ENCODE data around the gene CLIP1. TPM values are rescaled to one million over a fixed set of nuclear protein-coding genes. Genes with fewer than 3 reads are reported as not detected.
"Not testable (repeated sequence)": the region's sequence is repeated elsewhere in the genome, so short reads cannot be mapped to it uniquely, and the experiment has no call there.

CLIP1 gene
- total RNA-seq, 2 donors from 2014 or later: 91.2 to 180 TPM

DNA sequence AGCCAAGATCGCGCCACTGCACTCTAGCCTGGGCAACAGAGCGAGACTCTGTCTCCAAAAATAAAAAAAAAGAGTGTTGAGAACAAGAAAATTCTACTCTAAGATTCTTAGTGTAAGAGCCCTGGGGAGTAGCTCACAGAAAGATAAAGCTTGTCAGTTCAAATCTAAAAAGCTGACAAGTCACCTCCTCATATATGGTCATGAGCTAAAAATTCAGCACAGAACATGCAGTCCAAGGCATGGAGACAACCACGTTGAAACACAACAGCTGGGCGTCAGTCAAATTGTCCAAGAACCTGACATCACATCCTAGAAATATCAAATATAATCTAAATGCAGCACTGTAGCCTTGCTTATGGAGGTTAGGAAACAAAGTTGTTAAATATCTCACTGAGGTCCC is 47.8 kb downstream of the CLIP1 start:
- H3K4me1 ChIP-seq (ENCODE audit: control insufficient read depth in 1 of 2, low read depth in 2 of 2): peaks cover 5 to 34% of the 10 kb centered on the region in 2 donors
- DNase-seq (ENCODE audit: low spot score): no peak
- ATAC-seq (ENCODE audit: insufficient number of reproducible peaks, low FRiP score, low read depth): peak; percentile 75

GRCh38 chr12:122371475-122372045 is 50.9 kb downstream of the CLIP1 start:
- Histone ChIP-seq H3K4me3 (no peak overlapping the region), H3K27ac (peak overlapping the region; percentile 43 to 53), H3K27me3 (replicated peaks; ENCODE audit: insufficient read depth) (no peaks in the 10 kb centered on the region), H3K9me3 (no peaks in the 10 kb centered on the region), H3K36me3 (peaks cover 3% of the 10 kb centered on the region), H3K4me1 (ENCODE audit: control insufficient read depth in 1 of 2, low read depth in 2 of 2) (peaks cover 17 to 64% of the 10 kb centered on the region in 2 donors)
- no peak for ATAC-seq (ENCODE audit: insufficient number of reproducible peaks, low FRiP score, low read depth)
- DNase-seq (ENCODE audit: low spot score): no peak
- no peak for TF ChIP-seq CTCF (IDR thresholded peaks at IDR 0.05)

More for the DNA sequence above, 47.8 kb downstream of the CLIP1 start:
- no peak for TF ChIP-seq CTCF (IDR thresholded peaks at IDR 0.05)
- Histone ChIP-seq H3K4me3 (no peak overlapping the region), H3K27me3 (replicated peaks; ENCODE audit: insufficient read depth) (no peaks in the 10 kb centered on the region), H3K9me3 (no peaks in the 10 kb centered on the region), H3K36me3 (peaks cover 32% of the 10 kb centered on the region), H3K27ac (peak overlapping the region; percentile 84 to 90)

DNA sequence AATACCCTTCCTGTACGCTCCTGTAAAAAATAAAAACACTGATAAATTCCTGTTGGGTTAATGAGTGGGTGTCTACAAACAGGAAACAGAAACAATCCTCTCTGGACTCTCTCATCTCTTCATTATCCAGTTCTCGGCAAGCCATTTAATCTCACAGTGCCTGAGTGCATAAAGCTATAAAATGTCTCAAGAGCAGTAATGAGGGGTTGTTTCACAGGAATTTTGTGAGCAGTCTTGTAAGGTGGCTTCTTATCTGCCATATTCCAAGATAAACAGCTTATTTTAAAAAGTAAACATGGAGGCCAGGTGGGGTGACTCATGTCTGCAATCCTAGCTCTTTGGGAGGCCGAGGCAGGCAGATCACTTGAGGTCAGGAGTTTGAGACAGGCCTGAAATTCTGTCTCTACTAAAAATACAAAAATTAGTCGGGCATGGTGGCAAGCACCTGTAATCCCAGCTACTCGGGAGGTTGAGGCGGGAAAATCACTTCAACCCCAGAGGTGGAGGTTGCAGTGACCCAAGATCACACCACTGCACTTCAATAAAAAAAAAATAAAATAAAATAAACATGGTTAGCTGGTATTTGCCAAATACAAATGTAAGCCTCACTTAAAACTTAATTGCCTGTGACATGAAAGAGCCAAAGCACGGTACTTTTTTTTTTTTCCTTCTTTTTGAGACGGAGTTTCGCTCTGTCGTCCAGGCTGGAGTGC is 54.0 kb downstream of the CLIP1 start:
- ATAC-seq (ENCODE audit: insufficient number of reproducible peaks, low FRiP score, low read depth): no peak
- peak overlapping the region; percentile 7 to 57 for H3K27ac ChIP-seq

DNA sequence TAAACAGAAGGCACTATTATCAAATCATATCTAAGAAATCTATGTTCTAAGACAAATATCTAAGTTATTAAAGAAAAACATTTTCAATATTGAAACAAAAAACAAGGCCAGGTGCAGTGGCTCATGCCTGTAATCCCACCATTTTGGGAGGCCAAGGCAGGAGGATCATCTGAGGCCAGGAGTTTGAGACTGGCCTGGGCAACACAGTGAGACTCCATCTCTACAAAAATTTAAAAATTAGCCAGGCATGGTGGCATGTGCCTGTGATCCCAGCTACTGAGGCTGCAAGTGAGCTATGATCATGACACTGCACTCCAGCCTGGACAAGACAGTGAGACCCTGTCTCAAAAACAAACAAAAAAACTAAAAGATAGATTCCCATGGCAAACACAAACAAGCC is 54.8 kb downstream of the CLIP1 start:
- not testable (repeated sequence) for H3K4me3 ChIP-seq; H3K9me3 ChIP-seq; H3K27me3 ChIP-seq (replicated peaks; ENCODE audit: insufficient read depth); DNase-seq (ENCODE audit: low spot score); ATAC-seq (ENCODE audit: insufficient number of reproducible peaks, low FRiP score, low read depth); H3K36me3 ChIP-seq
- Histone ChIP-seq H3K4me1 (ENCODE audit: control insufficient read depth in 1 of 2, low read depth in 2 of 2) (peaks cover 15 to 59% of the 10 kb centered on the region in 2 donors), H3K27ac (peak overlapping the region in 1 of 2 donors; percentile 57)

More for the DNA sequence above, 54.0 kb downstream of the CLIP1 start:
- Histone ChIP-seq H3K9me3 (no peaks in the 10 kb centered on the region), H3K4me1 (ENCODE audit: control insufficient read depth in 1 of 2, low read depth in 2 of 2) (peaks cover 15 to 59% of the 10 kb centered on the region in 2 donors), H3K36me3 (peaks cover 3% of the 10 kb centered on the region), H3K27me3 (replicated peaks; ENCODE audit: insufficient read depth) (no peaks in the 10 kb centered on the region), H3K4me3 (no peak overlapping the region)
- TF ChIP-seq CTCF (IDR thresholded peaks at IDR 0.05): no peak
- DNase-seq (ENCODE audit: low spot score): no peak

DNA sequence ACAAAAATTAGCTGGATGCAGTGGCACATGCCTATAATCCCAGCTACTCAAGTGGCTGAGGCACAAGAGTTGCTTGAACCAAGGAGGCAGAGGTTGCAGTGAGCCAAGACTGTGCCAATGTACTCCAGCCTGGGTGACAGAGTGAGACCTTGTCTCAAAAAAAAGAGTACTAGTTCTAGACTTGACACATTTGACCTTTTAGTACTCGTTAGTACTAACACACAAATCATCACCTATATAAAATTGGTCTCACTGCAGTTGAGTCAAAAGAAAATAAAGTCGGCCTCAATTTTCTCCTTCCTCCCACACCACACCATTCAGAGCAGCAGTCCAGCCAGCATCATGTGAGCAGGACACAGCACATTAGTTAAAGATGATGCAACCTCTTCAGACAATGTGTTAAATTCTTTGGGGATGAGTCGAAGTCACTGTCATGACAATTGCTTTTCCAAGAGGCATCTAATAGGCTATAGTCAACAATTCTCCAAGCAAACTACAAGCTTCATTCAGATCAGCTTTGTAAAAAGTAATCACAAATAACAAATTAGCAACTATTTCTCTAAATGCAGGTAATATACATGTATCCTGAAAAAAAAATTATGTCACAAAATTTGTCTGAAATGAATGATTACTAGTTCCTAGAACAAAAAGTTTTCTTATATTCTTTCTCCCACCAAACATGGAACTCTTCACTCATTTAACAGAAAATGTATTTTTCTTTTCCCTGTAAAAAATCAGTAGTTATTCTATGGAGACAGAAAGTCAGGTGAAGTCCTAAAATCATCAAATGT is 55.6 kb downstream of the CLIP1 start:
- Histone ChIP-seq H3K4me3 (no peak overlapping the region), H3K4me1 (ENCODE audit: control insufficient read depth in 1 of 2, low read depth in 2 of 2) (peaks cover 15 to 59% of the 10 kb centered on the region in 2 donors), H3K9me3 (no peaks in the 10 kb centered on the region), H3K27ac (no peak overlapping the region), H3K27me3 (replicated peaks; ENCODE audit: insufficient read depth) (no peaks in the 10 kb centered on the region), H3K36me3 (peaks cover 7% of the 10 kb centered on the region)
- ATAC-seq (ENCODE audit: insufficient number of reproducible peaks, low FRiP score, low read depth): no peak
- DNase-seq (ENCODE audit: low spot score): no peak
- no peak for TF ChIP-seq CTCF (IDR thresholded peaks at IDR 0.05)

DNA sequence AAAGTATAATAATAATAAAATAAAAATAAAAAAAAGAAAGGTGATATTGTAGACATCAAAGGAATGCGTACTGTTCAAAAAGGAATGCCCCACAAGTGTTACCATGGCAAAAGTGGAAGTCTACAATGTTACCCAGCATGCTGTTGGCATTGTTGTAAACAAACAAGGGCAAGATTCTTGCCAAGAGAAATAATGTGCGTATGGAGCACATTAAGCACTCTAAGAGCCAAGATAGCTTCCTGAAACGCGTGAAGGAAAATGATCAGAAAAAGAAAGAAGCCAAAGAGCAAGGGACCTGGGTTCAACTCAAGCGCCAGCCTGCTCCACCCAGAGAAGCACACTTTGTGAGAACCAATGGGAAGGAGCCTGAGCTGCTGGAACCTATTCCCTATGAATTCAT is 57.2 kb downstream of the CLIP1 start:
- H3K27me3 ChIP-seq (replicated peaks; ENCODE audit: insufficient read depth); H3K27ac ChIP-seq; DNase-seq (ENCODE audit: low spot score); H3K9me3 ChIP-seq; H3K4me3 ChIP-seq; ATAC-seq (ENCODE audit: insufficient number of reproducible peaks, low FRiP score, low read depth): not testable (repeated sequence)
- peaks cover 15 to 43% of the 10 kb centered on the region in 2 donors for H3K4me1 ChIP-seq (ENCODE audit: control insufficient read depth in 1 of 2, low read depth in 2 of 2)
- H3K36me3 ChIP-seq: peaks cover 14% of the 10 kb centered on the region

Measured in thoracic aorta (tissue), 2 donors.